Fibroblast of skin of left quadriceps (primary cell): ENCODE measurements around the gene ATAD5.
"Not testable (repeated sequence)": the region's sequence is repeated elsewhere in the genome, so short reads cannot be mapped to it uniquely, and the experiment has no call there.

ENCODE experiments used
- DNase-seq, 2 experiments: peaks; one replicate each; pipeline ENCODE4 v3.0.0-alpha.2; 2013; ENCODE audit warnings: low read depth in 2 of 2

ATAD5 gene

GRCh38 chr17:30831663-30832437, at the start of gene ATAD5:
Gene ATAD5 (plus strand): TSS chr17:30831966. CDS start chr17:30832348, 382 bp downstream.
- DNase-seq, result peak; percentile 74 to 76

- no peak for DNase-seq
These were observed 49.6 kb upstream of the ATAD5 start for GRCh38 chr17:30782206-30782605.

- peak; percentile 21 to 27 for DNase-seq
These were observed 42.8 kb upstream of the ATAD5 start for GRCh38 chr17:30788918-30789317.

- no peak for DNase-seq
These were observed 41.5 kb upstream of the ATAD5 start for GRCh38 chr17:30790279-30790678.

- DNase-seq, result no peak
These were observed 38.3 kb upstream of the ATAD5 start for GRCh38 chr17:30793282-30793977.

GRCh38 chr17:30794372-30794771, 37.4 kb upstream of the ATAD5 start:
- no peak for DNase-seq

GRCh38 chr17:30796016-30796415, 35.8 kb upstream of the ATAD5 start:
- DNase-seq, result no peak

- DNase-seq, result no peak
These were observed 30.1 kb upstream of the ATAD5 start for GRCh38 chr17:30801671-30802070.

GRCh38 chr17:30805944-30806456, 25.8 kb upstream of the ATAD5 start:
- DNase-seq, result no peak

GRCh38 chr17:30807896-30808295, 23.9 kb upstream of the ATAD5 start:
- DNase-seq, result no peak

GRCh38 chr17:30808785-30809286, 22.9 kb upstream of the ATAD5 start:
- no peak for DNase-seq

GRCh38 chr17:30809867-30810266, 21.9 kb upstream of the ATAD5 start:
- DNase-seq, result no peak

- no peak for DNase-seq
These were observed 19.3 kb upstream of the ATAD5 start for GRCh38 chr17:30812218-30813177.

- DNase-seq, result not testable (repeated sequence)
These were observed 17.5 kb upstream of the ATAD5 start for GRCh38 chr17:30814236-30814635.

- not testable (repeated sequence) for DNase-seq
These were observed 16.9 kb upstream of the ATAD5 start for GRCh38 chr17:30814860-30815259.

- no peak for DNase-seq
These were observed 15.6 kb upstream of the ATAD5 start for GRCh38 chr17:30816165-30816564.

- no peak for DNase-seq
These were observed 11.6 kb upstream of the ATAD5 start for GRCh38 chr17:30819971-30820705.

GRCh38 chr17:30821871-30822723, 9.7 kb upstream of the ATAD5 start:
- no peak for DNase-seq

- DNase-seq, result not testable (repeated sequence)
These were observed 8.8 kb upstream of the ATAD5 start for GRCh38 chr17:30822919-30823318.

- DNase-seq, result no peak
These were observed 8.3 kb upstream of the ATAD5 start for GRCh38 chr17:30823421-30823820.
